GM21619 (cell line): ENCODE results near the gene PLK3.
"Not testable (repeated sequence)": the region's sequence is repeated elsewhere in the genome, so short reads cannot be mapped to it uniquely, and the experiment has no call there.

Experiments used
- ATAC-seq: cut with Tn5 transposase; IDR thresholded peaks from one replicate; pipeline ENCODE4 v1.9.1; 2021; ENCODE audit not compliant: unreplicated experiment

Gene PLK3

DNA sequence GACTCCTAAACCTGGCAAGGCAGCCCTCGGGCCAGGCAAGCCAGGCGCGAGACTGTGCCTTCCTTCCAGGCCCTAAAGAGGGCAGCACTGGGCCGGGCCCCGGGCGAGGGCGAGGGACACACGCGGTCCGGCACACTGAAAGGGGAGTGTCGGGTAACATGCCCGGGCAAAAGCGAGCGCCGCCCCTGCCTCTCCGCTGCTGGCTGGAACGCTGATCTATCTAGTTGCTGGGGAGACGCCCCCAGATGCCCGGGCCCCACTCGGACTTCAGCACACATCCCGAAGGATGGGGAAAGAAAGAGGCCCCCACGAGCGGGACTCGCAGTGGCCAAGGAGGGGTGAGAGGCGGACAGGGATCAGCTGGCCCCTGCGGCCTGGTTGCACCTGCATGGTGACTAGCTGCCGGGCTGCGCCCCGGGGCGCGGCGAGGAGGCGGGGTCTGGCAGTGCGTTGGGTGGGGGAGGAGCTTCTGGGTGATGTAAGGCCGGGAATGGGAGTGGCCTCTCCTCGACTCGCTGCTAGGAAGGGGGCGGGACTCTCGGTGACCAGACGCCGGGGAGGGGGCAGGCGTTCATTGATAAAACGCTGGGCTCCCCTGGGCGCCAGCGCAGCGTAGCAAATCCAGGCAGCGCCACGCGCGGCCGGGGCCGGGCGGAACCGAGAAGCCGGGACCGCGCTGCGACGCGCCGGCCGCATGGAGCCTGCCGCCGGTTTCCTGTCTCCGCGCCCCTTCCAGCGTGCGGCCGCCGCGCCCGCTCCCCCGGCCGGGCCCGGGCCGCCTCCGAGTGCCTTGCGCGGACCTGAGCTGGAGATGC, at the start of gene PLK3:
Gene PLK3, plus strand, starts transcription at position 608 of the 815 bp plus-strand sequence. Its CDS starts 87 bp downstream, at position 695.
- peak; percentile 80 for ATAC-seq

DNA sequence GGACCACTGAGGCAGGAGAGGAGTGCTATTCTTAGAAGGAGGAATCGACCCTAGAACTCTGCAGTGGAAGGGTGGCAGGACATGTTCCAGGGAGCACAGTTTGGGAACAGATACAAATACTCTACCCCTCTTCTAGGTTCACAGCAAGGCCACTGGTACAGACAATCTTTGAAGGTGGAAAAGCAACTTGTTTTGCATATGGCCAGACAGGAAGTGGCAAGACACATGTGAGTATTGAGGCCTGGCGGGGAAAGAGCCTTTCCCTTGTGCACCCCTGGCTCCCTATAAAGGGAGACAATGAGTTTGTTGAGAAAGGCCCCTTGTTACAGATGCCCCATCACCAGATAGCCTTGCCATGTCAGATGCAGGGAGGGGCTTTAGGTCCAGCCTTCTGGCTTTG, 42.8 kb upstream of the PLK3 start:
- peak; percentile 53 for ATAC-seq

DNA sequence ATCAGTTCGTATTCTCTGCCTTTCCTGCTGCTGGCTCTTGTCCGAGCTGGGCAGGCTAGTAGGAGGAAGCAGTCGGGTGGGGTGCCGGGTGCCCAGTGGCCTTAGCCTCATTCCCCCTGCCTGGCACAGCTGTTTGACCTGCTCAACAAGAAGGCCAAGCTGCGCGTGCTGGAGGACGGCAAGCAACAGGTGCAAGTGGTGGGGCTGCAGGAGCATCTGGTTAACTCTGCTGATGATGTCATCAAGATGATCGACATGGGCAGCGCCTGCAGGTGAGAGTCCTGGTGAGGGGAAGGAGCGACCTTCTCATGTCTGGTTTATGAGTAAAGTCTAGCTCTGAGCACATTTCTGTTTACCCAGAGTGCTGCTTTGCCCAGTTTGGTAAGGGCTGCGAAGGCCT, 41.1 kb upstream of the PLK3 start:
- ATAC-seq, result no peak

DNA sequence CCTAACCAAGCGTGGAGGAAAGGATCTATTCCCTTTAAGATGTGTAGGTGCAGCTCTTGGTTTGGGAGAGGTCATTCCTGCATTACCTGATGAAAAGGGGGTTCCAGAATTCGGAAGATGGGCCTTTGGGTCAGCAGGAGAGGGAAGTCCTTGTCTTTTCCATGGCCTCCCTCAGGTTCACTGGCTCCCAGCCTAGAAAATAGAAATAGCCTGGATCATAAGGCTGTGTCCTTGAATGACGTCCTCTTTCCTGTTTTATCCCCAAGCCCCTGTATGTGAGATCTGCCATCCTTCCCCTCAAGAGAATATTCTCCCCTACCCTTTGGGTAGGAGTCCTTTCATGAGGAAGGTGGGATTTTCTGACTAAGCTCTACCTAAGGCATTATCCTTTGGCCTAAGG, 39.3 kb upstream of the PLK3 start:
- ATAC-seq, result no peak

DNA sequence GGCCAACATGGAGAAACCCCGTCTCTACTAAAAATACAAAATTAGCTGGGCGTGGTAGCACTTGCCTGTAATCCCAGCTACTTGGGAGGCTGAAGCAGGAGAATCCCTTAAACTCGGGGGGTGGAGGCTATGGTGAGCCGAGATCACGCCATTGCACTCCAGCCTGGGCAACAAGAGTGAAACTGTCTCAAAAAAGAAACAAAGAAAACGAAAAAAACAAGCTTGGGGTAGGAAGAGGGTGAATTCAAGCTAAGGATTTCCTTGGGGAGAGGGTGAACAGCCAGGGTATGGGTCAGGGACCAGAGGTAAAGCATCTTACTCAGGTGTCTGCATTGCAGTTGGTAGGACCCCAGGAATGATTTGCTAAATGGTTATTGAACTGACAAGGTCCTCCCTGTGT, 33.8 kb upstream of the PLK3 start:
- ATAC-seq, result not testable (repeated sequence)

DNA sequence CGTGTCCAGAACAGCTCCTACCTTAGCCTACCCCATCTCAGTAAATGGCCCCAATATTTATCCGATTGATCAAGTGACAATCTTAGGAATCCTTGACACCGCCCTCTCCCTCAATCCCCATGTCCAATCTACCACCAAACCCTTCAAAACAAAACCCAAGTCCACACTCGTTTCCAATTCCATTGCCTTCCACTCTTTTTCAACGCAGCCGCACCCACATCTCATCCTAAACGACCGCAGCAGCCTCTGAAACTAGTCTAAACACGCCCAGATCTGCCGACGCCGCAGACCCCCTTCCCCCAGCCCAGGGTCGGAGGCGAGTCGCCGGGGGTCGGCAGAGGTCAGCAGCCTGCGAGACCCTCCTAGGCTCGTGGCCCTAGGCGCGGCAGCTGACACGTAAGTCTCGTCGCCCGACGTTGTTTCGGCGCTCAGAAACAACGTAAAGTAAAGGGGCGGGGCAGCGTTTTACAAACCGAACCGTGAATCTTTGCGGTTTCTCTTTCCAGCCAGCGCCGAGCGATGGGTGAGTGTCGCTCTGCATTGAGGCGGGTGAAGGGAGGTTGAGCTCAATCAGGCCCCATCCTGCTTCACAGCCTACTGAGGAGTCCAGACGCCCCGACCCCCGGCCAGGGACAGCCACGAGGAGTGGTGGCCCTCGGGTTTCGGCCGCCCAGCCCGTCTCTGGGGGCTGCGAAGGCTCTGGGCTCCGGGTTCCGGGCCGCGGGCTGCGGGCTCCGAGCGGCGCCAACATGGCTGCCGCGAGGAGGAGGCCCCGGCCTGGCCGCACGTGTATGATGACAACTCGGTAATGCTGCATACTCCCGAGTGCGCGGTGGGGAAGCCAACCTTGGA, 24.9 kb upstream of the PLK3 start, which contains the start of gene RPS8:
Gene RPS8, plus strand, starts transcription at position 463 of the 852 bp plus-strand sequence. Its CDS starts 57 bp downstream, at position 520.
- peak; percentile 76 for ATAC-seq

DNA sequence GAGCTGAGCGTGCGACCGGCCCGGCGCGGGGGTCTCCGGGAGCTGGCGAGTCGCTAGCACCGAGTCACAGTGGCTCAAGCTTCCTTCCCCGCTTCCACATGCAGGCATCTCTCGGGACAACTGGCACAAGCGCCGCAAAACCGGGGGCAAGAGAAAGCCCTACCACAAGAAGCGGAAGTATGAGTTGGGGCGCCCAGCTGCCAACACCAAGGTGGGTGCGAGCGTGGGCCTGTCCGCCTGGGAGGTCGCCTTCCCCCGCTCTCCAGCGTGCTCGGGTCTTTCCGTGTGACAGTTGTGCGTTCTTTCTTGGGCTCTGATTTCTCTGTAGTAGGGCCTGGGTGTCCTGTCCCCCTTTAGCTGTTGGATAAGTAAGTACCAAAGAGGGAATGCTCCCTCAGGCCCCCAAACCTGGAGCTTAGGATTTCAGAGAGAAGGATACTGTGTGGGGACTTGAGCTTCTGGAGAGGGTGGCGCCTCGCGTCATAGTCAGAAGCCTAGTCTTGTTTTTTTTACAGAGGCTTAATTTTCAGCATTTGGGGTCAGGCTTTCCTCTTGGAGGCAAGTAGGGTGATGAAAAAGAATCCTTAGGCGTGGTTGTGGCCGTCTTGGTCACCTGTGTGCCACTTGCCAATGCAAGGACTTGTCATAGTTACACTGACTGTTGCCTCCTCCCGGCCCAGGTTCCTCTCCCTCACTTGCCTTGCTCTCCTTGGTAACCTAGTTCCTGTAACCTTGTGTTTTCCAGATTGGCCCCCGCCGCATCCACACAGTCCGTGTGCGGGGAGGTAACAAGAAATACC, 24.0 kb upstream of the PLK3 start:
- no peak for ATAC-seq

DNA sequence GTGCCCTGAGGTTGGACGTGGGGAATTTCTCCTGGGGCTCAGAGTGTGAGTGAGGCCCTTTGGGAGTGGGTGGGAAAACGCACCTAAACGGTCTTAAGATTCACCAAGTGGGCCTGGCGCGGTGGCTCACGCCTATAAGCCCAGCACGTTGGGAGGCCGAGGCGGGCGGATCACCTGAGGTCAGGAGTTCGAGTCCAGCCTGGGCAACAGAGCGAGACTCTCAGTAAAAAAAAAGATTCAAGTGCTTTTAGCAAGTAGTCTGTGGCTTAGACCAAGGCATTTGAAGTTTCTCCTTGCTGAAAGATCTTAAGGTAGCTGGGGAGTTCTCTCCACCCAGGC, 23.5 kb upstream of the PLK3 start:
- ATAC-seq, result no peak

DNA sequence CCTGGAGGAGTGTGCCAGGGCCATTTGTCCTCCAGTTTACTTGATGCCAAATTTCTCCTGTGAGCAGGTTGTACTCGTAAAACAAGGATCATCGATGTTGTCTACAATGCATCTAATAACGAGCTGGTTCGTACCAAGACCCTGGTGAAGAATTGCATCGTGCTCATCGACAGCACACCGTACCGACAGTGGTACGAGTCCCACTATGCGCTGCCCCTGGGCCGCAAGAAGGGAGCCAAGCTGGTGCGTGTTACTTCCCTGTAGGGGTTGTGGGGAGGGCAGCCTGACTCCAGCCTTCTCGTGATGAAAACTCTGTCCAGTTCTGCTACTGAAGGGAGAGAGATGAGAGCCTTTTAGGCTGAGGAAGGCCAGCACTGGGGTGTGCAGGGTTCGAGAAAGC, 22.6 kb upstream of the PLK3 start:
- ATAC-seq, result no peak

DNA sequence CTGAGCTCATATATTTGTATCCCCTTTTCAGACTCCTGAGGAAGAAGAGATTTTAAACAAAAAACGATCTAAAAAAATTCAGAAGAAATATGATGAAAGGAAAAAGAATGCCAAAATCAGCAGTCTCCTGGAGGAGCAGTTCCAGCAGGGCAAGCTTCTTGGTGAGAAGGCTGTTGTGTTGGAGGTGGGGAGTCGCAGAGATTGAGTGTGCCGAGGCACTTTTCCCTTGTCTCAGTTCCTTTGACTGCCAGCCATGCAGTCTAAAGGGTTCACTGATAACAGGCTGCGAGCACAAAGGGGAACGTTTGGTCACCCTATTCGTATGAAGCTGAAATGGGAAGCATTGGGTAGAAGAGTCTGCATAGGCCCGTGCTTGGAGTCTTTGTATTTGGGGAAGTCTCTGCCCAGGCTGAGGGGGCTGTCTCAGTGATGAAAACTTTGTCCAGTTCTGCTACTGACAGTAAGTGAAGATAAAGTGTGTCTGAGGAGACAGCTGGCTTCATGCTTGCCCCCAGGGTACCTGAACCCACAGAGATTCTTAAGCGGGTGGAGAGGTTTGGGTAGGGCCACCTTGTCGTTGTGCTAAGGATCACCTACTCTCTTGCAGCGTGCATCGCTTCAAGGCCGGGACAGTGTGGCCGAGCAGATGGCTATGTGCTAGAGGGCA, 22.1 kb upstream of the PLK3 start:
- no peak for ATAC-seq

DNA sequence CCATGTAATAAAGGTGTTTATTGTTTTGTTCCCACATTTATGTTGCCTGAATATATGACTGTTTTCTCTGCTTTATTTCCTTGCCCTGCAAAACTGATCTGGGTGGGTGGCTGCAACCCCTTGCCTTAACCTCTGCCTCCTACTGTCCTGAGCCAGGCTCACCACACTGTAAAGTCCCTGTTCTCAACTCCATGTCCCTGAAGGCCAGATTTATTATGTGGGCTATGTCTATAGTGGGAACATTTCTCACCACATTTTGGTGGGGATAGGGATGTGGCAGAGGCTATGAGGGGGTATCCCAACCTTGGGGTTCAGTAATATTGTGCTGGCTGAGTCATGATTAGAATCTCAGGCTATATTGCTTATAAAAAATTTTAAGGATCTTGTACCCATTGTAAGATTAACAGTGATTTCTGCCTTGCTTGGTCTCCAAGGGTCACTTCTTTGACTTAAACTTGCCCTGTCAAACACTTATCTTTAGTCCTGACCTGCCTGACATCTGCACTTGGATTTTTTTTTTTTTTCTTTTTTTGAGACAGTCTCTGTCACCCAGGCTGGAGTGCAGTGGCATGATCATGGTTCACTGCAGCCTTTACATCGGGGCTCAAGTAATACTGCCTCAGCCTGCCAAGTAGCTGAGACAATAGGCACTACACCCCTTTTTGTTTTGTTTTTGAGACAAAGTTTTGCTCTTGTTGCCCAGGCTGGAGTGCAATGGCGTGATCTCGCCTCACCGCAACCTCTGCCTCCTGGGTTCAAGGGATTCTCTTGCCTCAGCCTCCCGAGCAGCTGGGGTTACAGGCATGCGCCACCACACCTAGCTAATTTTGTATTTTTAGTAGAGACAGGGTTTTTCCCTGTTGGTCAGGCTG, 21.2 kb upstream of the PLK3 start:
- ATAC-seq, result no peak

DNA sequence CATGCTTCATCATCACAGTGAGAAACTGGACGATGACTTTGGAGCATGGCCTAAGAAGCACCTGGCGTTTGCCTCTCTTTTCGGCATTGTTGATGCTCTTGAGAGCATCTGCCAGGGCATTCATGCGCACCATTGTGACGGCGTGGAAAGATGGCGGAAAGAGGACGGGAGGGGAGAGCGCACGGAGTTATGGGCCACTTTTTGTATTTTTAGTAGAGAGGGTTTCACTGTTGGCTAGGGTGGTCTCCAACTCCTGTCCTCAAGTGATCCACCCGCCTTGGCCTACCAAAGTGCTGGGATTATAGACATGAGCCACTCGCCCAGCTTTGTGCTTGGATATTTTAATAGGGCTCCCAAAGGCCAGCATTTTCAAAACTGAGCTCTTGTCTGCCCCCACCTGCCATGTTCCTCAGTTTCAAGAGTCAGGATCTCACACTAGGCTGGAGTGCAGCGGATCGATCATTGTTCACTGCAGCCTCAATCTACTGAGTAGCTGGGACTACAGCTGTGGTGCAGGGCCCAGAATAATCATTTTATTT, 19.5 kb upstream of the PLK3 start:
- no peak for ATAC-seq

DNA sequence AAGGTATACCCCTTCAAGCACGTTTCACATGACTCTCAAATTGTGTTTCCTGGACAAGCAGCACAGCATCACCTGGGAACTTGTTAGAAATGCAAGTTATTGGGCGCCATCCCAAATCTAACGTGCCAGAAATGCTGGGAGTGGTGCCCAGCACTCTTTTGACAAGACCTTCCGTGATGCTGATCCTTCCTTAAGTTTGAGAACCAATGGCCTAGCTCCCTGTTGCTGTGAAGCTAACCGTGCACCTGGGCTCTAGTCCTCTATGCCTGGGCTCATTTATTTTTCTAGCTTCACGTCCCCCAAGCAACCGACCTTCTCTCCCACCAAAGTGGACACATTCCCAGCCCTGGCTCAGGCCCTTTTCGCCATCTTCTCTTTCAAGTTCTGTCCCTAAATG, 16.5 kb upstream of the PLK3 start:
- ATAC-seq, result no peak

DNA sequence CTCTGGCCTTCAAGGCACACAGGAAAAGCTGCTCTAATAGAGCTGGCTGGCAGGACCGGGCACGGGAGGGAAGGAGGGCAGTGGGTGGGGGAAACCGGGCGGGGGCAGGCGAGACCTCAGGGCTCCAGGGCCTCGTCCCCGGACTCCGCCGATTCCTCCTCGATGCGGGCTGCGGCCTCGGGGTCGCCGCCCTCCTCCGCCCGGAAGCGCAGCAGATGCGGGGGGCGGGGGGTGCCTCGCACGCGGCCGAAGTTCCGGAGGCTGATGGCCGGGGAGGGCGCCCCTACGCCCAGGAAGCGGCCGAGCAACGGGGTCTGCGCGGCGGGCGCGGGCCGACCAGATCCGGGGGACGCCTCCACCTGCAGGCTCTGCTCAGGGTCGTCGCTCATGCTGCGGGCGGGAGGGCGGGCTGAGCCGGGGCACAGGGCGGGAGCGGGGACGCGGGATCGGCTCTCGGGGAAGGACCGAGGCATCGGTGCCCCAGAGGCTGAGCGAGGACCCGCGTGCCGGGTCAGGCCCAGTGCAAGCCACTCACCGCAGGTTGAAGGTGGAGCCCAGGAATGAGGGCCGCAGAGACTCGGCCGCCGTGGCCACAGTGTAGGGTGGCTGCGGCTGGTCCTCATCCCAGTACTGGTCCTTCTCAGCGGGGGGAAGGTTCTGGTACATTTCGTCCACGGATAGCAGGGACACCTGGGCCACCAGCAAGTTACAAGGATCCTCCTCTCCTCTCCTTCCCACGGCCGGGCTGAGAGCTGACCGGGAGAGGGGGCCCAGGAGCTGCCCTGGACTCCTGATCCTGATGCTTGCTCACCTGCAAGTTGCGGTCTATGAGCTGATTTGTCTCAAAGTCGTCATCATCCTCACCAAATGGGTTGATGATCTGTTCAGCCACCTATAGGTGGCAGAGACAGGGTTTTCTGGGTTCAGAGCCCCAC, 15.8 kb upstream of the PLK3 start:
- no peak for ATAC-seq

DNA sequence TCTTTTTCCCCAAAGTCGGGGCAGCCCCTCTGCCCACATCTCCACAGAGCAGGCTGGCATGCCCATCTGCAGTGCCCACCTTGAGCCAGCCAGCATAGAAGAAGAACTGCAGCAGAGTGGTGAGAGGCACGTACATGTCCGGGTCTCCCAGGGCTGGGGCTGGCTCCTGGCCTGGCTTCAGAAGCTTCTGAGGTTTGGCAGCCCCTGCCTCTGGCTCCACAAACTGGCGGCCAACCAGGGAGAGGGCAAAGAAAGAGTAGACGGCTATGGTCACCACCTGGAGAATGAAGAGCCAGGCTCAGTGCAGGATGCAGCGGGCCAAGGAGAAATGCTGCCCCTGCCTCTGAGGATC, 15.2 kb upstream of the PLK3 start:
- ATAC-seq, result no peak

DNA sequence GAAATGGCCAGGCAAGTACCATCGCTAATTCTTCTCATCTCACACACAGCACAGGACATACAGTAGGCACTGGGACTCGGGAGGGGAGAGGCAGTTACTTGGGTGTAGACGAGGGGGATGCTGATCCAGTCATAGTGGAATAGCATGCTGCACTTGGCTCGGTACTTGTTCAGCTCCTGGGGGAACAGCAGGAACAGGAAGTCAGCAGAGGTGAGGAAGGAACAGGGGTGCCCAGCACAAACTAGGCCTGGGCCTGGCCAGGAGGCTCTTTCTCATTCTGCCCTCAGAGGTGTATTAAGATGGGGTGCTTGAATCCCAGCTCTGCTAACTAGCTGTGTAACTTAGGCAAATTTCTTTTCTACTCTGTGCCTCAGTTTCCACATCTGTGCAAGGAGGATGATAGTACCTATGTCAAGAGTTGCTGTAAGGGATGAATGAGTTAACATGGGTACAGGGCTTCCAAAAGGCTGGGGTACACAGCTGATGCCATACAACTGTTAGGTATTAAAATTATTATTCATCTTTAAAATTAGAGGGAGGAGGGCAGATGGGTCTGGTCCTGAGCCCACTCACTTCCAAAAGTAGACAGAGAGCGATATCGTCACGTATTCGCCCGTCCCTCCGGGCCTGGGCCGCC, 14.6 kb upstream of the PLK3 start:
- ATAC-seq, result no peak

DNA sequence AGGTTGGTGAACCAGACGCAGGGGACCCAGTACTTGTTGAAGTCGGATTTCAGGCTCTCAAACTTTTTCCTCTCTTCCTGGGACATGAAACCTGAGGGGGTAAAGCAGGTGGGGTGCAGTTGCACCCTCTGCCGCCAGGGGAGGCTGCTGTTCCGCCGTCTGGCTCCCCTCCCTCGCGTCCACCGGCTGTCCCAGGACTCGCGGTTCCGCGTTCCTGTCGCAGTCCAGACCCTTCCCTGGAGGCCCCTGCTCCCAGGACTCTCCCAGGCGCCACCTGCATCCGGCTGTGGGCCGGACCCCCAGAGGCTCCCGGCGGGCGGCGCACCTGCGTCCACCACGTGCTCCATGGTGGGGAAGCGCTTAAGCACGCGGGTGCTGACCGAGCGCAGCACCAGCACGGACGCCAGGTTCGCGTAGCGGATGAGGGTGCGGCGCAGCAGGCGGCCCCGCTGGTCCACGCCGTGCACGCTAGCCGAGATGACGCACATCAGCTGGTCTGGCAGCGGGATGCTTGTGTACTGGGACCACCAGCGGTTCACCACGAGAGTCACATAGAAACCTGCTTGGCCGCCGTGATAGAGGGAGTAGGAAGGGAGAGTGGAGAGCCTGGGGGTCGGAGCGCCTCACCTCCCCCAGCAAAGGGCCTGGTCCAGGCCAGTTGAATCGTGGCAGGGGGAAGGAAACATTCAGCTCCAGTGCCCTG, 13.9 kb upstream of the PLK3 start:
- ATAC-seq, result peak; percentile 52
